Endothelial cell (in vitro differentiated cells): ENCODE data around the gene FAM219B. TPM values are rescaled to one million over a fixed set of nuclear protein-coding genes. Genes with fewer than 3 reads are reported as not detected.

Experiments
- DNase-seq: peaks from one replicate; pipeline ENCODE4 v3.0.0; 2021; ENCODE audit warnings: low spot score
- H3K27ac Mint-ChIP-seq: one replicate; pipeline ENCODE4 v1.8.0; 2021; ENCODE audit warnings: mixed read lengths, inconsistent platforms; ENCODE audit not compliant: unreplicated experiment
- H3K27me3 Mint-ChIP-seq: one replicate; pipeline ENCODE4 v1.8.0; 2021; ENCODE audit warnings: mild to moderate bottlenecking, moderate library complexity, mixed read lengths, inconsistent platforms; ENCODE audit not compliant: unreplicated experiment
- H3K36me3 Mint-ChIP-seq: one replicate; pipeline ENCODE4 v1.8.0; 2021; ENCODE audit warnings: mild to moderate bottlenecking, low read depth, mixed read lengths, inconsistent platforms; ENCODE audit not compliant: unreplicated experiment
- H3K4me1 Mint-ChIP-seq: one replicate; pipeline ENCODE4 v1.8.0; 2021; ENCODE audit warnings: mild to moderate bottlenecking, mixed read lengths, inconsistent platforms; ENCODE audit not compliant: unreplicated experiment
- H3K4me3 Mint-ChIP-seq: one replicate; pipeline ENCODE4 v1.8.0; 2021; ENCODE audit warnings: mild to moderate bottlenecking, mixed read lengths, inconsistent platforms; ENCODE audit not compliant: unreplicated experiment
- H3K9me3 Mint-ChIP-seq: one replicate; pipeline ENCODE4 v1.8.0; 2021; ENCODE audit warnings: mixed read lengths, inconsistent platforms; ENCODE audit not compliant: unreplicated experiment
- CTCF ChIP-seq: fragments of 200-600 bp; sonication (generic); IDR thresholded peaks from one replicate; pipeline ENCODE4 v1.5.0; 2021; ENCODE audit warnings: antibody characterized with exemption; ENCODE audit not compliant: unreplicated experiment
- total RNA-seq: library from RNA; stranded (reverse); fragmentation: NEBNext Ultra II Directional; extraction: Animal tissue kit (Norgen Biotek cat#: 25700); gene quantifications from one replicate; pipeline ENCODE4 v1.2.1, GENCODE V29; 2021; ENCODE audit not compliant: unreplicated experiment

FAM219B gene
- total RNA-seq, 1 donor from 2014 or later = 70.0 TPM

- Mint-ChIP-seq H3K4me3 (peak overlapping the region; percentile 7), H3K4me1 (peaks cover 34% of the 10 kb centered on the region), H3K27me3 (peaks cover 6% of the 10 kb centered on the region), H3K9me3 (peaks cover 5% of the 10 kb centered on the region), H3K36me3 (peaks cover 30% of the 10 kb centered on the region), H3K27ac (no peak overlapping the region)
- DNase-seq = no peak
- no peak for TF ChIP-seq CTCF
These were observed 42.4 kb downstream of the FAM219B start for GRCh38 chr15:74864296-74864695.

- H3K4me1 Mint-ChIP-seq = peaks cover 35% of the 10 kb centered on the region
- peaks cover 6% of the 10 kb centered on the region for H3K27me3 Mint-ChIP-seq
- no peak for TF ChIP-seq CTCF
- H3K9me3 Mint-ChIP-seq = peaks cover 5% of the 10 kb centered on the region
- peak overlapping the region; percentile 1 for H3K27ac Mint-ChIP-seq
- DNase-seq = no peak
- H3K36me3 Mint-ChIP-seq = peaks cover 30% of the 10 kb centered on the region
- H3K4me3 Mint-ChIP-seq = peak overlapping the region; percentile 5
These were observed 43.2 kb downstream of the FAM219B start for GRCh38 chr15:74863239-74864056.

- Mint-ChIP-seq H3K36me3 (peaks cover 3% of the 10 kb centered on the region), H3K27me3 (peaks cover 5% of the 10 kb centered on the region), H3K4me1 (peaks cover 5% of the 10 kb centered on the region), H3K4me3 (no peak overlapping the region), H3K27ac (no peak overlapping the region), H3K9me3 (no peaks in the 10 kb centered on the region)
- no peak for TF ChIP-seq CTCF
- no peak for DNase-seq
These were observed 48.3 kb downstream of the FAM219B start for GRCh38 chr15:74858369-74858740.

- no peak overlapping the region for H3K4me3 Mint-ChIP-seq
- no peaks in the 10 kb centered on the region for H3K9me3 Mint-ChIP-seq
- H3K27ac Mint-ChIP-seq = no peak overlapping the region
- H3K36me3 Mint-ChIP-seq = peaks cover 5% of the 10 kb centered on the region
- H3K27me3 Mint-ChIP-seq = peaks cover 5% of the 10 kb centered on the region
- no peak for TF ChIP-seq CTCF
- DNase-seq = no peak
- peaks cover 5% of the 10 kb centered on the region for H3K4me1 Mint-ChIP-seq
These were observed 48.8 kb downstream of the FAM219B start for GRCh38 chr15:74857671-74858368.
